Measurements from ENCODE around the gene COQ8A.

DNA sequence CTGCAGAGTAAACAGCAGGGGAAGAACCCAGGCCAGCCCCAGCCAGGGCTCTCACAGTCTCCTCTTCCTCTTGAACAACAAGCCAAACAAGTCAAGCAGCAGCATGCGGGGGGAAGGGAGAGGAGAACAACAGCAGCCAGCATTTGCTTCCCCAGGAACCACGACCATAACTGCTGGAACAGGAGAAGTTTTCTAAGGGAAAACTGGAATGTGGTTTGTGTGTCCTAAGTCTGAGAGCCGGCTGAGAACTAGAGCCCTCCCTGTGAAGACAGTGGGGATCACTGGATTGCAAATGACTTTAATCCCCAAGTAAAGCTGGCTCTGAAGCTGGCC, 48.2 kb downstream of the COQ8A start:
- TF ChIP-seq, protein P1, sequence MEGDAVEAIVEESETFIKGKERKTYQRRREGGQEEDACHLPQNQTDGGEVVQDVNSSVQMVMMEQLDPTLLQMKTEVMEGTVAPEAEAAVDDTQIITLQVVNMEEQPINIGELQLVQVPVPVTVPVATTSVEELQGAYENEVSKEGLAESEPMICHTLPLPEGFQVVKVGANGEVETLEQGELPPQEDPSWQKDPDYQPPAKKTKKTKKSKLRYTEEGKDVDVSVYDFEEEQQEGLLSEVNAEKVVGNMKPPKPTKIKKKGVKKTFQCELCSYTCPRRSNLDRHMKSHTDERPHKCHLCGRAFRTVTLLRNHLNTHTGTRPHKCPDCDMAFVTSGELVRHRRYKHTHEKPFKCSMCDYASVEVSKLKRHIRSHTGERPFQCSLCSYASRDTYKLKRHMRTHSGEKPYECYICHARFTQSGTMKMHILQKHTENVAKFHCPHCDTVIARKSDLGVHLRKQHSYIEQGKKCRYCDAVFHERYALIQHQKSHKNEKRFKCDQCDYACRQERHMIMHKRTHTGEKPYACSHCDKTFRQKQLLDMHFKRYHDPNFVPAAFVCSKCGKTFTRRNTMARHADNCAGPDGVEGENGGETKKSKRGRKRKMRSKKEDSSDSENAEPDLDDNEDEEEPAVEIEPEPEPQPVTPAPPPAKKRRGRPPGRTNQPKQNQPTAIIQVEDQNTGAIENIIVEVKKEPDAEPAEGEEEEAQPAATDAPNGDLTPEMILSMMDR (IDR thresholded peaks at IDR 0.05): no peak
- TF ChIP-seq EZH2 (IDR thresholded peaks at IDR 0.05): no peak
